Urinary bladder (tissue), 4 donors: Measurements from ENCODE around the gene IKZF2. TPM values are rescaled to one million over a fixed set of nuclear protein-coding genes. Genes with fewer than 3 reads are reported as not detected.

Source experiments
- DNase-seq: peaks from one replicate; pipeline ENCODE4 v3.0.0-alpha.2; 2015; ENCODE audit errors: extremely low spot score
- H3K27ac ChIP-seq: one replicate; pipeline ENCODE4 v1.5.1; 2013; ENCODE audit warnings: low read depth, mild to moderate bottlenecking, moderate library complexity
- H3K36me3 ChIP-seq: one replicate; pipeline ENCODE4 v1.6.1; 2013; ENCODE audit warnings: mild to moderate bottlenecking, moderate library complexity; ENCODE audit not compliant: insufficient read depth
- H3K4me1 ChIP-seq: one replicate; pipeline ENCODE4 v1.6.1; 2013; ENCODE audit warnings: mild to moderate bottlenecking, moderate library complexity; ENCODE audit not compliant: insufficient read depth
- H3K4me3 ChIP-seq: one replicate; pipeline ENCODE4 v1.5.1; 2013; ENCODE audit warnings: low read depth, low read length
- WGBS: extraction: QIAGEN DNeasy Blood & Tissue Kit; methylation state at CpG from one replicate; pipeline ENCODE4 v1.1.7; 2013; 5-methylcytosine and 5-hydroxymethylcytosine counted together
- polyA plus RNA-seq: library from polyadenylated mRNA; stranded (reverse); fragments of 200-250 nt; gene quantifications from one replicate; pipeline ENCODE4 v1.2.3, GENCODE V29; 2013
- total RNA-seq: library from RNA; depleted of rRNA; stranded (reverse); fragments of >200 nt; gene quantifications from one replicate; pipeline ENCODE4 v1.2.3, GENCODE V29; 2014
- donor health status: healthy with polysubstance abuse.
- donor health status: healthy.

The IKZF2 gene
- total and polyA plus RNA-seq, 2 donors, result 2.4 to 56.4 TPM

- Histone ChIP-seq H3K27ac (no peak overlapping the region), H3K4me3 (no peak overlapping the region), H3K36me3 (no peaks in the 10 kb centered on the region), H3K4me1 (no peaks in the 10 kb centered on the region)
- no peak for DNase-seq
- WGBS, result 90% methylated on average over 1 of the region's 1 CpG
Observed at GRCh38 chr2:213069531-213069930, 81.9 kb downstream of the IKZF2 start.

GRCh38 chr2:213068676-213069359 is 82.6 kb downstream of the IKZF2 start:
- Histone ChIP-seq H3K27ac (no peak overlapping the region), H3K4me3 (no peak overlapping the region), H3K36me3 (no peaks in the 10 kb centered on the region), H3K4me1 (no peaks in the 10 kb centered on the region)
- WGBS, result 85% methylated on average over 2 of the region's 2 CpGs
- DNase-seq, result no peak

GRCh38 chr2:213067888-213068287 is 83.5 kb downstream of the IKZF2 start:
- no peaks in the 10 kb centered on the region for H3K36me3 ChIP-seq
- H3K4me3 ChIP-seq, result no peak overlapping the region
- DNase-seq, result no peak
- no peaks in the 10 kb centered on the region for H3K4me1 ChIP-seq
- H3K27ac ChIP-seq, result no peak overlapping the region

GRCh38 chr2:213066443-213066743 is 85.0 kb downstream of the IKZF2 start:
- 6% methylated on average over 1 of the region's 1 CpG for WGBS
- H3K36me3 ChIP-seq, result no peaks in the 10 kb centered on the region
- H3K4me3 ChIP-seq, result no peak overlapping the region
- H3K27ac ChIP-seq, result no peak overlapping the region
- no peaks in the 10 kb centered on the region for H3K4me1 ChIP-seq
- DNase-seq, result no peak

GRCh38 chr2:213065583-213066442 is 85.6 kb downstream of the IKZF2 start:
- H3K36me3 ChIP-seq, result no peaks in the 10 kb centered on the region
- no peaks in the 10 kb centered on the region for H3K4me1 ChIP-seq
- WGBS, result 24% methylated on average over 8 of the region's 8 CpGs
- no peak overlapping the region for H3K4me3 ChIP-seq
- DNase-seq, result no peak
- H3K27ac ChIP-seq, result no peak overlapping the region

GRCh38 chr2:213064099-213064498 is 87.3 kb downstream of the IKZF2 start:
- Histone ChIP-seq H3K4me3 (no peak overlapping the region), H3K36me3 (no peaks in the 10 kb centered on the region), H3K4me1 (no peaks in the 10 kb centered on the region), H3K27ac (no peak overlapping the region)
- DNase-seq, result no peak
- WGBS, result 83% methylated on average over 2 of the region's 2 CpGs

GRCh38 chr2:213057977-213058376 is 93.4 kb downstream of the IKZF2 start:
- Histone ChIP-seq H3K27ac (no peak overlapping the region), H3K36me3 (no peaks in the 10 kb centered on the region), H3K4me1 (no peaks in the 10 kb centered on the region), H3K4me3 (no peak overlapping the region)
- 77% methylated on average over 3 of the region's 3 CpGs for WGBS
- DNase-seq, result no peak

GRCh38 chr2:213046431-213046830 is 105.0 kb downstream of the IKZF2 start:
- 91% methylated on average over 1 of the region's 1 CpG for WGBS
- DNase-seq, result no peak
- H3K4me1 ChIP-seq, result no peaks in the 10 kb centered on the region
- H3K36me3 ChIP-seq, result no peaks in the 10 kb centered on the region
- no peak overlapping the region for H3K4me3 ChIP-seq
- no peak overlapping the region for H3K27ac ChIP-seq

- H3K4me3 ChIP-seq, result no peak overlapping the region
- WGBS, result over 99% methylated on average over 3 of the region's 3 CpGs
- H3K36me3 ChIP-seq, result no peaks in the 10 kb centered on the region
- no peaks in the 10 kb centered on the region for H3K4me1 ChIP-seq
- no peak for DNase-seq
- no peak overlapping the region for H3K27ac ChIP-seq
Observed at GRCh38 chr2:213043566-213043965, 107.8 kb downstream of the IKZF2 start.

GRCh38 chr2:213042262-213042661 is 109.2 kb downstream of the IKZF2 start:
- H3K36me3 ChIP-seq, result no peaks in the 10 kb centered on the region
- WGBS, result 43% methylated on average over 4 of the region's 4 CpGs
- H3K4me1 ChIP-seq, result no peaks in the 10 kb centered on the region
- no peak overlapping the region for H3K4me3 ChIP-seq
- no peak overlapping the region for H3K27ac ChIP-seq
- DNase-seq, result no peak

GRCh38 chr2:213036836-213037235 is 114.6 kb downstream of the IKZF2 start:
- WGBS, result 0% methylated on average over 1 of the region's 1 CpG
- Histone ChIP-seq H3K4me1 (no peaks in the 10 kb centered on the region), H3K27ac (no peak overlapping the region), H3K36me3 (no peaks in the 10 kb centered on the region), H3K4me3 (no peak overlapping the region)
- no peak for DNase-seq

GRCh38 chr2:213034585-213034984 is 116.8 kb downstream of the IKZF2 start:
- no peaks in the 10 kb centered on the region for H3K4me1 ChIP-seq
- no peaks in the 10 kb centered on the region for H3K36me3 ChIP-seq
- H3K4me3 ChIP-seq, result no peak overlapping the region
- DNase-seq, result no peak
- 85% methylated on average over 3 of the region's 3 CpGs for WGBS
- H3K27ac ChIP-seq, result no peak overlapping the region

GRCh38 chr2:213032607-213033006 is 118.8 kb downstream of the IKZF2 start:
- 92% methylated on average over 3 of the region's 3 CpGs for WGBS
- no peak overlapping the region for H3K4me3 ChIP-seq
- no peak overlapping the region for H3K27ac ChIP-seq
- H3K36me3 ChIP-seq, result no peaks in the 10 kb centered on the region
- no peak for DNase-seq
- H3K4me1 ChIP-seq, result no peaks in the 10 kb centered on the region

- 50% methylated on average over 2 of the region's 2 CpGs for WGBS
- no peaks in the 10 kb centered on the region for H3K4me1 ChIP-seq
- H3K4me3 ChIP-seq, result no peak overlapping the region
- no peak overlapping the region for H3K27ac ChIP-seq
- no peak for DNase-seq
- H3K36me3 ChIP-seq, result no peaks in the 10 kb centered on the region
Observed at GRCh38 chr2:213022987-213023386, 128.4 kb downstream of the IKZF2 start.
